GM23338 (cell line): ENCODE results near the gene MOCS2.

Experiments
- CREB1 ChIP-seq: fragments of 250-450 bp; sonication (Bioruptor Pico); IDR thresholded peaks from 2 replicates; pipeline ENCODE4 v1.5.0; 2020; ENCODE audit warnings: low read depth, mild to moderate bottlenecking, moderate library complexity
- CTCF ChIP-seq, 2 experiments: fragments of 200-600 bp in 1 of 2; sonication (generic) in 1 of 2; conservative IDR thresholded peaks; 2 replicates each; pipeline versions ENCODE4 v1.5.1 to v1.6.1; 2016 to 2017; ENCODE audit warnings: antibody characterized with exemption in 2 of 2, low read depth in 2 of 2, mild to moderate bottlenecking in 2 of 2, moderate library complexity in 1 of 2
- ETS1 ChIP-seq: IDR thresholded peaks from 2 replicates; pipeline ENCODE4 v1.6.1; 2016; ENCODE audit warnings: antibody characterized with exemption
- EZH2 ChIP-seq: fragments of 200-600 bp; sonication (generic); IDR thresholded peaks from one replicate; pipeline ENCODE4 v1.8.0; 2017; ENCODE audit warnings: antibody characterized with exemption, mild to moderate bottlenecking, low read depth; ENCODE audit not compliant: unreplicated experiment
- EZH2phosphoT487 ChIP-seq: fragments of 200-600 bp; sonication (generic); IDR thresholded peaks from one replicate; pipeline ENCODE4 v1.8.1; 2018; ENCODE audit warnings: antibody characterized with exemption; ENCODE audit not compliant: unreplicated experiment
- JUNB ChIP-seq: IDR thresholded peaks from one replicate; pipeline ENCODE4 v1.6.1; 2016; ENCODE audit warnings: antibody characterized with exemption; ENCODE audit not compliant: unreplicated experiment
- POLR2AphosphoS5 ChIP-seq: IDR thresholded peaks from 2 replicates; pipeline ENCODE4 v1.6.1; 2016; ENCODE audit warnings: antibody characterized with exemption, low read depth
- REST ChIP-seq: IDR thresholded peaks from one replicate; pipeline ENCODE4 v1.6.1; 2018; ENCODE audit warnings: antibody characterized with exemption; ENCODE audit not compliant: unreplicated experiment
- STAT1 ChIP-seq: IDR thresholded peaks from one replicate; pipeline ENCODE4 v1.6.1; 2016; ENCODE audit warnings: antibody characterized with exemption; ENCODE audit not compliant: unreplicated experiment
- ZNF114 ChIP-seq: fragments of 250-450 bp; sonication (Bioruptor Pico); IDR thresholded peaks from 2 replicates; pipeline ENCODE4 v1.5.0; 2020; ENCODE audit warnings: mild to moderate bottlenecking, moderate library complexity
- ZNF331 ChIP-seq: fragments of 250-450 bp; sonication (Bioruptor Pico); IDR thresholded peaks from 2 replicates; pipeline ENCODE4 v1.5.0; 2020; ENCODE audit warnings: low read depth, mild to moderate bottlenecking, moderate library complexity

GRCh38 chr5:53066088-53066487, 43.5 kb downstream of the MOCS2 start:
- TF ChIP-seq EZH2 (no peak), POLR2AphosphoS5 (no peak), CTCF (conservative IDR thresholded peaks at IDR 0.05; ENCODE audit: low read depth in 2 of 2) (no peak), JUNB (no peak), ZNF331 (CRISPR knock-in tag) (no peak), CREB1 (CRISPR knock-in tag) (no peak), REST (no peak), STAT1 (no peak), ZNF114 (CRISPR knock-in tag) (no peak), EZH2phosphoT487 (no peak), ETS1 (no peak)
